SK-N-SH treated with all-trans-retinoic acid at 6 μM for 48 hours (cell line): ENCODE measurements around the gene CCSER1.

ENCODE experiments used
- ATAC-seq: fragments of 200-7000 bp; cut with Tn5 transposase; 3 replicates; pipeline ENCODE4 v1.9.1; 2020; ENCODE audit warnings: mild to moderate bottlenecking, moderate library complexity
- ARNTL ChIP-seq: fragments of 450-650 bp; formaldehyde crosslinking; IDR thresholded peaks from 2 replicates; pipeline ENCODE4 v1.5.0; 2020; ENCODE audit warnings: low read depth, mild to moderate bottlenecking, moderate library complexity, borderline replicate concordance
- BACH2 ChIP-seq: fragments of 250-450 bp; sonication (Bioruptor Pico); IDR thresholded peaks from 2 replicates; pipeline ENCODE4 v1.9.0; 2021; ENCODE audit warnings: mild to moderate bottlenecking, borderline replicate concordance
- CREB5 ChIP-seq: fragments of 250-450 bp; sonication (Bioruptor Pico); IDR thresholded peaks from 2 replicates; pipeline ENCODE4 v1.5.1; 2020; ENCODE audit warnings: low read depth, mild to moderate bottlenecking, moderate library complexity
- CSDC2 ChIP-seq: fragments of 250-450 bp; sonication (Bioruptor Pico); IDR thresholded peaks from 2 replicates; pipeline ENCODE4 v1.5.0; 2020; ENCODE audit warnings: mild to moderate bottlenecking, moderate library complexity
- ESRRG ChIP-seq: fragments of 250-450 bp; sonication (Bioruptor Pico); IDR thresholded peaks from 2 replicates; pipeline ENCODE4 v1.6.1; 2021; ENCODE audit warnings: mild to moderate bottlenecking
- GLIS3 ChIP-seq: fragments of 250-450 bp; sonication (Bioruptor Pico); IDR thresholded peaks from 2 replicates; pipeline ENCODE4 v1.5.0; 2020; ENCODE audit warnings: mild to moderate bottlenecking, moderate library complexity
- ISL1 ChIP-seq: fragments of 250-450 bp; sonication (Bioruptor Pico); IDR thresholded peaks from 2 replicates; pipeline ENCODE4 v2.1.2; 2022; ENCODE audit warnings: mild to moderate bottlenecking, moderate library complexity
- OSR1 ChIP-seq: fragments of 250-450 bp; sonication (Bioruptor Pico); IDR thresholded peaks from 2 replicates; pipeline ENCODE4 v1.8.0; 2022; ENCODE audit warnings: moderate library complexity, mild to moderate bottlenecking, inconsistent platforms
- PATZ1 ChIP-seq: fragments of 250-450 bp; sonication (Bioruptor Pico); IDR thresholded peaks from 2 replicates; pipeline ENCODE4 v1.8.0; 2020; ENCODE audit warnings: mild to moderate bottlenecking, moderate library complexity, borderline replicate concordance
- POU6F1 ChIP-seq: fragments of 250-450 bp; sonication (Bioruptor Pico); IDR thresholded peaks from 2 replicates; pipeline ENCODE4 v1.8.0; 2021; ENCODE audit warnings: low read depth, mild to moderate bottlenecking, moderate library complexity, borderline replicate concordance
- PPARA ChIP-seq: fragments of 250-450 bp; sonication (Bioruptor Pico); IDR thresholded peaks from 2 replicates; pipeline ENCODE4 v1.5.0; 2020; ENCODE audit warnings: mild to moderate bottlenecking, borderline replicate concordance
- RARB ChIP-seq: fragments of 250-450 bp; sonication (Bioruptor Pico); IDR thresholded peaks from 2 replicates; pipeline ENCODE4 v1.8.0; 2021; ENCODE audit warnings: mild to moderate bottlenecking, moderate library complexity
- SNAI2 ChIP-seq: fragments of 250-450 bp; sonication (Bioruptor Pico); IDR thresholded peaks from 2 replicates; pipeline ENCODE4 v1.5.0; 2020; ENCODE audit warnings: mild to moderate bottlenecking, moderate library complexity
- TCF4 ChIP-seq: fragments of 250-450 bp; sonication (Bioruptor Pico); IDR thresholded peaks from 2 replicates; pipeline ENCODE4 v1.8.0; 2021; ENCODE audit warnings: mild to moderate bottlenecking, moderate library complexity, borderline replicate concordance
- TOX ChIP-seq: fragments of 250-450 bp; sonication (Bioruptor Pico); IDR thresholded peaks from 2 replicates; pipeline ENCODE4 v1.8.0; 2021; ENCODE audit warnings: mild to moderate bottlenecking, moderate library complexity, borderline replicate concordance
- TSHZ2 ChIP-seq: fragments of 250-450 bp; sonication (Bioruptor Pico); IDR thresholded peaks from 2 replicates; pipeline ENCODE4 v1.5.0; 2020; ENCODE audit warnings: mild to moderate bottlenecking, moderate library complexity
- ZC3H10 ChIP-seq: fragments of 250-450 bp; sonication (Bioruptor Pico); IDR thresholded peaks from 2 replicates; pipeline ENCODE4 v1.5.1; 2021; ENCODE audit warnings: mild to moderate bottlenecking, moderate library complexity
- ZFP3 ChIP-seq: fragments of 250-450 bp; sonication (Bioruptor Pico); IDR thresholded peaks from 2 replicates; pipeline ENCODE4 v1.5.0; 2020; ENCODE audit warnings: mild to moderate bottlenecking, moderate library complexity
- ZFP30 ChIP-seq: fragments of 450-650 bp; formaldehyde crosslinking; IDR thresholded peaks from 2 replicates; pipeline ENCODE4 v1.5.0; 2022; ENCODE audit warnings: mild to moderate bottlenecking, moderate library complexity
- ZNF70 ChIP-seq: fragments of 450-650 bp; formaldehyde crosslinking; IDR thresholded peaks from 2 replicates; pipeline ENCODE4 v1.5.0; 2020; ENCODE audit warnings: mild to moderate bottlenecking, moderate library complexity
- ZNF8 ChIP-seq: fragments of 450-650 bp; formaldehyde crosslinking; IDR thresholded peaks from 2 replicates; pipeline ENCODE4 v1.5.0; 2020; ENCODE audit warnings: mild to moderate bottlenecking, moderate library complexity

CCSER1 gene

GRCh38 chr4:90926957-90927356 lies 799.8 kb downstream of the CCSER1 start:
- no peak for ATAC-seq
- TF ChIP-seq TOX (CRISPR knock-in tag) (no peak), ZFP3 (CRISPR knock-in tag) (no peak), ZFP30 (CRISPR knock-in tag) (no peak), PPARA (CRISPR knock-in tag) (no peak), ARNTL (CRISPR knock-in tag) (no peak), TCF4 (CRISPR knock-in tag) (no peak), ZNF8 (no peak), BACH2 (CRISPR knock-in tag) (no peak), CREB5 (no peak), ESRRG (CRISPR knock-in tag) (no peak), ISL1 (CRISPR knock-in tag) (no peak), TSHZ2 (CRISPR knock-in tag) (no peak), ZC3H10 (CRISPR knock-in tag) (no peak), GLIS3 (no peak), CSDC2 (CRISPR knock-in tag) (no peak), RARB (CRISPR knock-in tag) (no peak), SNAI2 (CRISPR knock-in tag) (no peak)
- TF ChIP-seq, all 23 proteins: peak for 0

- TF ChIP-seq TOX (CRISPR knock-in tag) (no peak), CREB5 (no peak), BACH2 (CRISPR knock-in tag) (no peak), PPARA (CRISPR knock-in tag) (no peak), ZFP30 (CRISPR knock-in tag) (no peak), SNAI2 (CRISPR knock-in tag) (no peak), ESRRG (CRISPR knock-in tag) (no peak), ARNTL (CRISPR knock-in tag) (no peak), CSDC2 (CRISPR knock-in tag) (no peak), TSHZ2 (CRISPR knock-in tag) (no peak), ZNF70 (no peak), POU6F1 (no peak), OSR1 (CRISPR knock-in tag) (no peak), ZC3H10 (CRISPR knock-in tag) (no peak), RARB (CRISPR knock-in tag) (no peak), PATZ1 (CRISPR knock-in tag) (no peak), ZFP3 (CRISPR knock-in tag) (no peak)
- ATAC-seq: no peak
Measured at GRCh38 chr4:90943311-90943710, 816.1 kb downstream of the CCSER1 start.
